Measurements from ENCODE around the gene WDR6. TPM values are rescaled to one million over a fixed set of nuclear protein-coding genes. Genes with fewer than 3 reads are reported as not detected.

WDR6 gene
- total and polyA plus RNA-seq, 10 of the 15 experiments (the other 5 are each of a cell fraction or from before 2014, with no cell fraction given): 21.3 to 169 (median 107) TPM

DNA sequence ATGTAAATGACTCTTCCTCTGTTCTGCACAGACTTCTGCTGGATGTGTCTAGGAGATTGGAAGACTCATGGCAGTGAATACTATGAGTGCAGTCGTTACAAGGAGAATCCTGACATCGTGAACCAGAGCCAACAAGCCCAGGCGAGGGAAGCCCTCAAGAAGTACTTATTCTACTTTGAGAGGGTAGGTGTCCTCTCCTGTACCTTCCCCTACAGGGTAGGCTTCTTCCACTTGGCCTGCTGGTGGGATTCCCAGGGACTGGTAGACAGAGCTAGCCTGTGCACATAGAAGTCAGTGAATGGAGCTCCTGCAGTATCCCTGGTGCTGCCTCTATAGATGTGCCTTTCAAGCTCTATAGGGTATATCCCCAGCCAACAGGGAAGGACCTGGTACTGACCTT is 27.7 kb upstream of the WDR6 start:
- no peak overlapping the region for H3K4me3 ChIP-seq
- no TSS peak for BruUV-seq (replicated peaks)
- ATAC-seq (no peak), DNase-seq (ENCODE audit: low read depth, low spot score) (no peak), FAIRE-seq (no peak)
- 94% methylated on average over 3 of the region's 3 CpGs for WGBS (ENCODE audit: insufficient coverage, insufficient replicate concordance, low lambda C conversion rate, missing lambda C conversion rate)
- no peaks in the 10 kb centered on the region for H3K4me1 ChIP-seq (ENCODE audit: control insufficient read depth, insufficient read depth, low read length)
- H4K20me1 ChIP-seq (ENCODE audit: control insufficient read depth, insufficient read depth): no peaks in the 10 kb centered on the region
- intact Hi-C loops (cut with micrococcal nuclease; ENCODE audit: unreplicated experiment): no loop called here
- H3K27me3 ChIP-seq (replicated peaks in 1 of 2; ENCODE audit: control insufficient read depth in 2 of 2, insufficient read depth in 2 of 2, low read length in 1 of 2): no peaks in the 10 kb centered on the region
- no peaks in the 10 kb centered on the region for H3K9me3 ChIP-seq (replicated peaks; ENCODE audit: control insufficient read depth, insufficient read depth, low read length)
- ChIA-PET RAD21 (ENCODE audit: unreplicated experiment) (no interaction called here), SMC1A (ENCODE audit: uncharacterized antibody, unreplicated experiment) (no interaction called here), CTCF (no interaction called here), POLR2A (no interaction called here)
- H2AFZ ChIP-seq (ENCODE audit: control insufficient read depth, low read depth, low read length): no peak overlapping the region
- H3K9ac ChIP-seq (ENCODE audit: control insufficient read depth, insufficient read depth, low read length): no peak overlapping the region
- no peak overlapping the region for H3K4me2 ChIP-seq (ENCODE audit: control insufficient read depth, insufficient read depth)
- H3K27ac ChIP-seq (ENCODE audit: control insufficient read depth, insufficient read depth): no peak overlapping the region
- peaks cover 28 to 43% of the 10 kb centered on the region in 2 experiments for H3K36me3 ChIP-seq (ENCODE audit: control insufficient read depth in 2 of 2, insufficient read depth in 2 of 2, low read length in 1 of 2)
- in situ Hi-C loops (cut with MboI): no loop called here
- TF ChIP-seq, protein P1, sequence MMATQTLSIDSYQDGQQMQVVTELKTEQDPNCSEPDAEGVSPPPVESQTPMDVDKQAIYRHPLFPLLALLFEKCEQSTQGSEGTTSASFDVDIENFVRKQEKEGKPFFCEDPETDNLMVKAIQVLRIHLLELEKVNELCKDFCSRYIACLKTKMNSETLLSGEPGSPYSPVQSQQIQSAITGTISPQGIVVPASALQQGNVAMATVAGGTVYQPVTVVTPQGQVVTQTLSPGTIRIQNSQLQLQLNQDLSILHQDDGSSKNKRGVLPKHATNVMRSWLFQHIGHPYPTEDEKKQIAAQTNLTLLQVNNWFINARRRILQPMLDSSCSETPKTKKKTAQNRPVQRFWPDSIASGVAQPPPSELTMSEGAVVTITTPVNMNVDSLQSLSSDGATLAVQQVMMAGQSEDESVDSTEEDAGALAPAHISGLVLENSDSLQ (IDR thresholded peaks at IDR 0.05): no peak
- TF ChIP-seq, protein P2, sequence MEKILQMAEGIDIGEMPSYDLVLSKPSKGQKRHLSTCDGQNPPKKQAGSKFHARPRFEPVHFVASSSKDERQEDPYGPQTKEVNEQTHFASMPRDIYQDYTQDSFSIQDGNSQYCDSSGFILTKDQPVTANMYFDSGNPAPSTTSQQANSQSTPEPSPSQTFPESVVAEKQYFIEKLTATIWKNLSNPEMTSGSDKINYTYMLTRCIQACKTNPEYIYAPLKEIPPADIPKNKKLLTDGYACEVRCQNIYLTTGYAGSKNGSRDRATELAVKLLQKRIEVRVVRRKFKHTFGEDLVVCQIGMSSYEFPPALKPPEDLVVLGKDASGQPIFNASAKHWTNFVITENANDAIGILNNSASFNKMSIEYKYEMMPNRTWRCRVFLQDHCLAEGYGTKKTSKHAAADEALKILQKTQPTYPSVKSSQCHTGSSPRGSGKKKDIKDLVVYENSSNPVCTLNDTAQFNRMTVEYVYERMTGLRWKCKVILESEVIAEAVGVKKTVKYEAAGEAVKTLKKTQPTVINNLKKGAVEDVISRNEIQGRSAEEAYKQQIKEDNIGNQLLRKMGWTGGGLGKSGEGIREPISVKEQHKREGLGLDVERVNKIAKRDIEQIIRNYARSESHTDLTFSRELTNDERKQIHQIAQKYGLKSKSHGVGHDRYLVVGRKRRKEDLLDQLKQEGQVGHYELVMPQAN (conservative IDR thresholded peaks at IDR 0.05): no peak
- TF ChIP-seq RELA (IDR thresholded peaks at IDR 0.05; ENCODE audit: borderline replicate concordance, partially characterized antibody) (no peak), SREBF2 (IDR thresholded peaks at IDR 0.05; ENCODE audit: low read length) (no peak), TAF1 (IDR thresholded peaks at IDR 0.05; ENCODE audit: borderline replicate concordance, low read depth, low read length) (no peak), ZBED1 (IDR thresholded peaks at IDR 0.05; ENCODE audit: borderline replicate concordance) (no peak), RAD21 (IDR thresholded peaks at IDR 0.05; ENCODE audit: insufficient read depth, low read depth, low read length) (no peak), ATF7 (IDR thresholded peaks at IDR 0.05; ENCODE audit: low read depth) (no peak), NBN (IDR thresholded peaks at IDR 0.05) (no peak), POLR2A (IDR thresholded peaks at IDR 0.05; ENCODE audit: low read depth, low read length) (no peak), KLF5 (IDR thresholded peaks at IDR 0.05; ENCODE audit: partially characterized antibody) (no peak), CBFB (IDR thresholded peaks at IDR 0.05; ENCODE audit: low read depth) (no peak), PRDM15 (CRISPR knock-in tag; IDR thresholded peaks at IDR 0.05) (no peak), MLLT1 (IDR thresholded peaks at IDR 0.05) (no peak), TARDBP (IDR thresholded peaks at IDR 0.05; ENCODE audit: borderline replicate concordance) (no peak), JUND (IDR thresholded peaks at IDR 0.05; ENCODE audit: low read depth, low read length) (no peak)
- TF ChIP-seq, protein P3, sequence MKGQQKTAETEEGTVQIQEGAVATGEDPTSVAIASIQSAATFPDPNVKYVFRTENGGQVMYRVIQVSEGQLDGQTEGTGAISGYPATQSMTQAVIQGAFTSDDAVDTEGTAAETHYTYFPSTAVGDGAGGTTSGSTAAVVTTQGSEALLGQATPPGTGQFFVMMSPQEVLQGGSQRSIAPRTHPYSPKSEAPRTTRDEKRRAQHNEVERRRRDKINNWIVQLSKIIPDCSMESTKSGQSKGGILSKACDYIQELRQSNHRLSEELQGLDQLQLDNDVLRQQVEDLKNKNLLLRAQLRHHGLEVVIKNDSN (IDR thresholded peaks at IDR 0.05; ENCODE audit: borderline replicate concordance, extremely low read length, insufficient read depth, low read depth, low read length): no peak
- no peaks in the 10 kb centered on the region for H3K79me2 ChIP-seq (ENCODE audit: control insufficient read depth, insufficient read depth, low read length)
